Measurements from ENCODE around the gene NAT14.

Gene NAT14

GRCh38 chr19:55453511-55454260 is 31.3 kb upstream of the NAT14 start:
- DNase-seq = no peak

- peak; percentile 43 to 59 for DNase-seq
Observed at GRCh38 chr19:55454787-55455243, 30.2 kb upstream of the NAT14 start.

- DNase-seq = no peak
Observed at GRCh38 chr19:55455576-55456235, 29.3 kb upstream of the NAT14 start.

DNA sequence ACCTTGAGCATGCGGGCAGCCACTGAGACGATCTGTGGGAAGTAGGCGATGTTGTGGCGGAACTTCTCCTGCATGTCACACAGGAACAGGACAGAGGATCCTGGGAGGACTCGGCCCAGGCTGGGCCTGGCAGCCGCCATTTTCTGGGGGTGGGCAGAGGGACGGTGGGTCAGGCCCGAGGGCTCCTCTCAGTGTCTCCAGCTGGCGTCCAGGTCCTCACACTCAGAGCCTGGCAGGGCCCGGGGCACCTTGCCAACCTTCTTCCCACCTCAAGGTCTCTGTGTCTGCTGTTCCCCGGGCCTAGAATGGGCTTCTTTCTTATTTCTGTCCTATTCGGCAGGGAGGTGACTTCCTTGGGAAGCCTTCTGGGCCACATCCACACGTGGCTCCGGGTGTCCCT is 28.6 kb upstream of the NAT14 start:
- no peak for DNase-seq

GRCh38 chr19:55457683-55458457 is 27.1 kb upstream of the NAT14 start:
- DNase-seq = no peak

- DNase-seq = no peak
Observed at GRCh38 chr19:55459551-55459949, 25.4 kb upstream of the NAT14 start.

- DNase-seq = no peak
Observed at GRCh38 chr19:55459950-55460657, 24.9 kb upstream of the NAT14 start.

DNA sequence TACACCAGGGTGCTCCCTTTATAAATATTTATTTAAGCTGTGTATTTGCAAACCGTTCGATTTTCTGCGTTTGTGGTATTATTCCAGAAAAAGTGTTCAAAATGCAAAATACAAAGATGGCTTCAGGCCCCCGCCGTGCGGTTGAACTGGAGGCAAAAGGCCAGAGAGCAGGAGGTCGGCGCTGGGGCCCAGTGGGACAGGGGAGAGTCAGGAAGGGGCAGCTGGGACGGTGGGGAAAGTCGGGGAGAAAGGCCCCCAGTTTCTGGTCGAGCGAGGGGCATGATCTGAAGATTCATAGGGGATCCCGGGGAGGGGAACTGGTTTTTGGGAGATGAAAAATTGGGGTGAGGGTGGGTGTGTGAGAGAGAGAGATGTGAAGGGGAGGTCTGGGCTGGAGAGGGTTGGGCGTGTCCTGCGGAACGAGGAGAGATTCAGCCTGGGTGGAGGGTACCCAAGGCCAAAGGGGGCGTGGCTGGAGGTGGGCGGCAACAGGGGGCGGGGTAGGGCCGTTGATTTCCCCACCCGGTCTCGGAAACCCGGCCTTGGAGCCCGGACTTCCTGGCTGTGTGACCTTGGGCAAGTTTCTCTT is 24.2 kb upstream of the NAT14 start:
- peak; percentile 18 to 37 for DNase-seq

DNA sequence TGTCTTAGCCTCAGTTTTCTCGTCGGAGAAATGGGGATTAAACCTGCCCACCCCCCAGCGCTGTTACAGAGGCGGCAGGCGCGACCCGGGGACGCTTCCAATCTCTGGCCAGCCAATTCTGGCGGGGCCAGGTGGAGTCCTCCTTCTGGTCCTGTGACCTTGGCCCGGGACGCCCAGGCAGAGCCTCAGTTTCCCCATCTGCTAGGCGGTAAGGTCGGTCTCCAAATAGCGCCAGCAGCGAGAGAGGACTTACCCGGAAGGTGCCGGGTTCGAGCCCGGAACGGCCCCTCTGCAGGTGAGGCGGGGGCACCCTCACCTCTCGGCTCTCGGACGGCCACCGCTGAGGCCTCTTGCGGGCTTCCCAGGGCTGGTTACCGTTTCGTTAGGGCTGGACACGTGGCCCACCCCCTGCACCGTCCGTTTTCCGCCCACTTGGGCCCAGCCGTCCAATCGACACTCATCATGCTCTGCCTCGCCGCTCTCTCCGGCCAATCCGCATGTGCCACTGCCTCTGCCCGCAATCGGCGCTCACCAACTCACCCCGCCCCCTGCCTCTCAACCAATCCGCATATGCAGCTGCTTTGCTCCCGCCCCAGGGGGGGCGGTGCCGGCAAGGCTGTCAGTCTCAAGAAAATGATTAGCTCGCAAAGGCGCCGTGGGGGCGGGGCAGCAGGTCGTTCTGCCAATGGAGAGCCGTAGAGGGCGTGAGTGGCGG is 23.6 kb upstream of the NAT14 start, which contains the start of gene ISOC2:
ISOC2 (minus strand) TSS at position 384 of the 715 bp plus-strand sequence. CDS start 5,156 bp downstream, outside the sequence.
- DNase-seq = peak; percentile 100

GRCh38 chr19:55461974-55462626 is 22.9 kb upstream of the NAT14 start:
- no peak for DNase-seq

- no peak for DNase-seq
Observed at GRCh38 chr19:55462722-55463121, 22.3 kb upstream of the NAT14 start.

DNA sequence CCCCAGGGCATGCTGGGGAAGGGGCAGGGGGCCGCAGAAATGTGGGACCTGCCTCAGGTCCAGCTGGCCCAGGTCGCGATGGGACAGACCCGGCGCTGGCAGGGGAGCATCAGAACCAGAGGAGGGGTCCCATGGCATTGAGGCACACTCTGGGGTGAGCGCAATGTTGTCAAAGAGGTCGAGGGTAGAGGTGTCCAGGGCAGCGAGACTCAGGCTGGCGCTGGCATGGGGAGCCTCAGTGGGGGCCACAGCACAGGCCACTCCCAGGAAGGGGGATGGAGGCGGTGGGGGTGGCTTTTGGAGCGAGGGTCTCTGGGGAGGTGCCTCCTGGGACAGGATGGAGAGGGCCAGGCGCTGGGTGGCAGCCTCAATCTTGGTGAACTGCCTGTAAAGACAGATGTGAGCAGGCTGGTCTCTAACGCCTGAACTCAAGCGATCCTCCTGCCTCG is 21.4 kb upstream of the NAT14 start:
- no peak for DNase-seq

DNA sequence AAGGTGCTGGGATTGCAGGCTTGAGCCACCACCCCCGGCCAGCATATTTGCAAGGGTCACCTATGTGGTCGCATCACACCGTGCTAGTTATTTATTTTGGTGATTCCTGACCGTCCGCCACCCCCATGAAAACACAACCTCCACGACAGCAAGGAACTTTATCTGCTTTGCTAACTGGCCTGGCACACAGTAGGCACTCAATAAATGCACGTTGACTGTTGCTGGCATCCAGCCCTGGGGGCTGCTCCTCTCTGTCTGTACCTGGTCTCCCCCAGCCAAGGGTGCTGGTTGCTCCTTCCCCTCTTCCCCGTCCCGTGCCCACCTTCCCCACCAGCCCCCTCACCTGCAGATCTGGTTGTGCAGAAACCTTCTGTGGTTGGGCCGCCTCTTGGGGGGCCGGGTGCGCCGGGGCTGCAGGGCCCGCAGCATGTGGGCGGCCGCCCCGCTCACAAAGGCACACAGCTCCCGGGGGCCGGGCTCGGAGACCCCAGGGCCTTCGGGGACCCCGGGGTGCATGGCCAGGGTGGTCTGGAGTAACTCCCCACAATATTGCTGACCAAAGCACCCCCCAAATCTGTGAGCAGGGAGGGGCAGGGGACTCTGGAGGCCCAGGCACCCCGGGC is 20.8 kb upstream of the NAT14 start:
- no peak for DNase-seq

- no peak for DNase-seq
Observed at GRCh38 chr19:55464662-55465054, 20.3 kb upstream of the NAT14 start, which contains the start of gene C19orf85. Gene C19orf85, minus strand, starts transcription at chr19:55464751. Its CDS starts 197 bp downstream, at chr19:55464554.

- DNase-seq = no peak
Observed at GRCh38 chr19:55465460-55466240, 19.3 kb upstream of the NAT14 start.

GRCh38 chr19:55466241-55466614 is 18.8 kb upstream of the NAT14 start:
- no peak for DNase-seq

GRCh38 chr19:55467236-55468053 is 17.5 kb upstream of the NAT14 start:
- DNase-seq = peak; percentile 56 to 72

DNA sequence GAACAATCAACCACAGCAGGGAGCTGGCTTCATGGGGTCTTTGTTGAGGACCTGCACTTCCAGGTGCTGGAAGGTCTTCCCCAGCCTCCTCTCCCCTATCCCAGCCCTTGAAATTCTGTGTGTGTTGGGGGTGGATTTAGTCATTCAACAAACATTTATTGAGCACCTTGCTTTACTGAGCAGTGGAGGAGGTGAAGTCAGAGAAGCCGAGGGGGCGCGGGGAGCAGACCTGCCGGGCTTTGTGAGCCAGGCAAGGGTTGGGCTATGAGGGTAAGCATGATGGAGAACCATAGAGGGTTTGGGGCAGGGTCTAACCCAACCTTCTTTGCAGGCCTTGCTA is 17.0 kb upstream of the NAT14 start:
- DNase-seq = no peak

- DNase-seq = no peak
Observed at GRCh38 chr19:55471266-55471665, 13.7 kb upstream of the NAT14 start.
